ENCODE measurements around the gene POLK.

DNA sequence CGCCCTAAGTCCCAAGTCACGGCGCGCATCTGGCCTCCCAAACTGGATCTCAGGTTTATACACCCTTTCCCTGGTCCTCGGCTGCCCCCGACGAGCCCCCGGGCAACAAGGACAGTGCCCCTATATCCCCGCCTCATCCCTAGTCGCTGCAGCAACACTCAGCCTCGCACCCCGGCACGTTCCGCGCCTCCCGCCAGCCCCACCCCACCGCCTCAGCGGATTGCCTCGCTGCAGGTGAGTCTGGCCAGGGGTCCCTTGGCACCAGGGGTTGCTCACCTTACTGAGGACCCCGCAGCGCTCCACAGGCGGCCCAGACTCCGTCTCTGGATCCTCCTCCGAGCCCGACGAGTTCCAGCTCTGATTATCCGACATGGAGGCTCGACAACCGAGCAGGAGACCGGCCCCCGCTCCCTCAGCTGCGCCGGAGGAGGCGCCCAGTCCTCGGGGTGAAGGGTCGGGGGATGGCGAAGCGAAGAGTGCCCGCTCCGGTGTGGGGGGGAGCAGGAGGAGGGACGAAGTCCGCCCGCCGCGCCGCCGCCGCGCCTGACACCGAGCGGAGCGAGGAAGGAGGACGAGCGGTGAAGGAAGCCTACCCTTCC is 756 bp upstream of the POLK start:
- TF ChIP-seq CTCF (IDR thresholded peaks at IDR 0.05; ENCODE audit: low read depth, low read length) (no peak), POLR2A (IDR thresholded peaks at IDR 0.05; ENCODE audit: extremely low read depth, insufficient read length) (no peak)

Measured in NB4 (cell line).